Subcutaneous abdominal adipose tissue (tissue), 5 donors: Measurements from ENCODE around the gene GAB4.
"Not testable (repeated sequence)": the region's sequence is repeated elsewhere in the genome, so short reads cannot be mapped to it uniquely, and the experiment has no call there.

Experiments
- H3K27ac ChIP-seq: one replicate; pipeline ENCODE4 v1.7.0; 2013; ENCODE audit warnings: low read depth, mild to moderate bottlenecking, inconsistent platforms, low read length, moderate library complexity
- H3K27me3 ChIP-seq, 5 donors: one replicate each; pipeline ENCODE4 v1.7.0; 2013; ENCODE audit warnings: low read length in 5 of 5, inconsistent platforms in 1 of 5; ENCODE audit not compliant: control insufficient read depth in 5 of 5, insufficient read depth in 4 of 5
- H3K36me3 ChIP-seq, 5 donors: one replicate each; pipeline ENCODE4 v1.7.0; 2013; ENCODE audit warnings: low read length in 5 of 5; ENCODE audit not compliant: control insufficient read depth in 5 of 5, insufficient read depth in 5 of 5
- H3K4me1 ChIP-seq, 5 donors: one replicate each; pipeline ENCODE4 v1.7.0; 2013; ENCODE audit warnings: low read length in 5 of 5, mild to moderate bottlenecking in 3 of 5, moderate library complexity in 1 of 5; ENCODE audit not compliant: control insufficient read depth in 5 of 5, insufficient read depth in 5 of 5
- H3K4me3 ChIP-seq, 5 donors: one replicate each; pipeline ENCODE4 v1.7.0; 2013; ENCODE audit warnings: low read length in 5 of 5, low read depth in 1 of 5
- H3K9ac ChIP-seq, 5 donors: one replicate each; pipeline ENCODE4 v1.7.0; 2013; ENCODE audit warnings: low read length in 5 of 5, mild to moderate bottlenecking in 4 of 5, moderate library complexity in 3 of 5
- H3K9me3 ChIP-seq, 5 donors: one replicate each; pipeline ENCODE4 v1.7.0; 2013; ENCODE audit warnings: low read length in 5 of 5; ENCODE audit not compliant: control insufficient read depth in 5 of 5
- donor health status: healthy.
- donor health status: healthy.
- donor health status: healthy.
- donor health status: healthy.
- donor health status: healthy.

GAB4 gene

GRCh38 chr22:17007852-17008731, at the start of gene GAB4:
Gene GAB4, minus strand, starts transcription at chr22:17008222. Its CDS starts 108 bp downstream, at chr22:17008114.
- Histone ChIP-seq H3K9me3 (peaks cover 0 to 7% (median 0%) of the 10 kb centered on the region in 5 donors), H3K4me3 (no peak within 1 kb of the TSS), H3K9ac (no peak within 1 kb of the TSS), H3K36me3 (no peaks in the 10 kb centered on the region), H3K4me1 (no peaks in the 10 kb centered on the region), H3K27me3 (peaks cover 3 to 21% (median 13%) of the 10 kb centered on the region in 5 donors), H3K27ac (no peak within 1 kb of the TSS)

GRCh38 chr22:17056807-17057206, 48.8 kb upstream of the GAB4 start:
- H3K27ac ChIP-seq, result no peak overlapping the region
- H3K9ac ChIP-seq, result no peak overlapping the region
- peaks cover 4 to 19% (median 5%) of the 10 kb centered on the region in 5 donors for H3K36me3 ChIP-seq
- peaks cover 0 to 4% (median 0%) of the 10 kb centered on the region in 5 donors for H3K4me1 ChIP-seq
- H3K4me3 ChIP-seq, result no peak overlapping the region
- peaks cover 0 to 3% (median 0%) of the 10 kb centered on the region in 5 donors for H3K27me3 ChIP-seq
- no peaks in the 10 kb centered on the region for H3K9me3 ChIP-seq

- Histone ChIP-seq H3K36me3 (peaks cover 4 to 19% (median 7%) of the 10 kb centered on the region in 5 donors), H3K9me3 (no peaks in the 10 kb centered on the region), H3K27me3 (peaks cover 0 to 1% (median 0%) of the 10 kb centered on the region in 5 donors)
These were observed 48.0 kb upstream of the GAB4 start for GRCh38 chr22:17056058-17056457.

GRCh38 chr22:17047656-17048055, 39.6 kb upstream of the GAB4 start:
- Histone ChIP-seq H3K4me3 (no peak overlapping the region), H3K9ac (no peak overlapping the region), H3K9me3 (no peaks in the 10 kb centered on the region), H3K4me1 (no peaks in the 10 kb centered on the region), H3K27me3 (no peaks in the 10 kb centered on the region), H3K27ac (no peak overlapping the region), H3K36me3 (peaks cover 2 to 14% (median 6%) of the 10 kb centered on the region in 5 donors)

More at GRCh38 chr22:17056058-17056457, 48.0 kb upstream of the GAB4 start:
- no peak overlapping the region for H3K27ac ChIP-seq
- H3K4me1 ChIP-seq, result peaks cover 0 to 4% (median 0%) of the 10 kb centered on the region in 5 donors
- no peak overlapping the region for H3K4me3 ChIP-seq
- no peak overlapping the region for H3K9ac ChIP-seq

GRCh38 chr22:17046566-17047348, 38.7 kb upstream of the GAB4 start:
- Histone ChIP-seq H3K4me1 (no peaks in the 10 kb centered on the region), H3K9me3 (no peaks in the 10 kb centered on the region), H3K27me3 (no peaks in the 10 kb centered on the region), H3K9ac (no peak overlapping the region), H3K36me3 (peaks cover 0 to 14% (median 6%) of the 10 kb centered on the region in 5 donors), H3K27ac (no peak overlapping the region), H3K4me3 (no peak overlapping the region)

GRCh38 chr22:17043521-17043920, 35.5 kb upstream of the GAB4 start:
- Histone ChIP-seq H3K4me3 (no peak overlapping the region), H3K27ac (no peak overlapping the region), H3K27me3 (no peaks in the 10 kb centered on the region), H3K4me1 (peaks cover 0 to 3% (median 0%) of the 10 kb centered on the region in 5 donors), H3K9ac (no peak overlapping the region), H3K9me3 (no peaks in the 10 kb centered on the region), H3K36me3 (peaks cover 0 to 9% (median 3%) of the 10 kb centered on the region in 5 donors)

GRCh38 chr22:17036842-17037711, 29.1 kb upstream of the GAB4 start:
- not testable (repeated sequence) for H3K27ac ChIP-seq, H3K9me3 ChIP-seq, H3K27me3 ChIP-seq, H3K4me1 ChIP-seq, H3K36me3 ChIP-seq
- H3K4me3 ChIP-seq, result peak overlapping the region in 4 of 5 donors; percentile 39 to 61 (median 50)
- peak overlapping the region in 3 of 5 donors; percentile 56 to 70 (median 60) for H3K9ac ChIP-seq

- Histone ChIP-seq H3K9ac (peak overlapping the region in 2 of 5 donors; percentile 43 to 47), H3K4me3 (peak overlapping the region; percentile 38 to 61 (median 40))
- not testable (repeated sequence) for H3K27me3 ChIP-seq, H3K4me1 ChIP-seq, H3K36me3 ChIP-seq, H3K27ac ChIP-seq, H3K9me3 ChIP-seq
These were observed 28.2 kb upstream of the GAB4 start for GRCh38 chr22:17035976-17036841.

- Histone ChIP-seq H3K9ac (no peak overlapping the region), H3K27me3 (peaks cover 0 to 4% (median 0%) of the 10 kb centered on the region in 5 donors), H3K9me3 (no peaks in the 10 kb centered on the region), H3K36me3 (no peaks in the 10 kb centered on the region), H3K27ac (no peak overlapping the region), H3K4me3 (no peak overlapping the region), H3K4me1 (peaks cover 0 to 8% (median 3%) of the 10 kb centered on the region in 5 donors)
These were observed 27.2 kb upstream of the GAB4 start for GRCh38 chr22:17035246-17035645.
